ENCODE data around the gene BAIAP3. TPM values are rescaled to one million over a fixed set of nuclear protein-coding genes. Genes with fewer than 3 reads are reported as not detected.

Gene BAIAP3
- total and polyA plus RNA-seq, 2 of the 4 experiments (the other 2 are of a cell fraction): 0.36 to 0.65 TPM

GRCh38 chr16:1330931-1331711 is 2.3 kb upstream of the BAIAP3 start (continued):
- no peak for TF ChIP-seq CHD1 (IDR thresholded peaks at IDR 0.05; ENCODE audit: low read depth, low read length)
- TF ChIP-seq SMC3 (IDR thresholded peaks at IDR 0.05; ENCODE audit: low read depth, low read length): no peak

- Histone ChIP-seq H3K14ac (replicated peaks; ENCODE audit: low read depth, low read length) (0 out of 2 replicates have a peak overlapping the region, but pooled peaks have one; percentile 52), H3K9ac (ENCODE audit: low read depth, low read length) (no peak overlapping the region), H2AK9ac (replicated peaks; ENCODE audit: low read depth, low read length, poor library complexity) (no peak overlapping the region), H3K23ac (ENCODE audit: low read depth, low read length) (peak overlapping the region; percentile 12; the same call in 1 of the 2 replicates), H3K4me1 (ENCODE audit: control insufficient read depth, insufficient read depth, low read length) (peaks cover 7% of the 10 kb centered on the region), H3K79me1 (ENCODE audit: low read depth in 1 of 2, low read length in 2 of 2) (no peaks in the 10 kb centered on the region), H3K36me3 (ENCODE audit: control insufficient read depth, insufficient read depth, low read length) (no peaks in the 10 kb centered on the region; the same call in 1 of the 2 replicates), H4K8ac (ENCODE audit: low read depth in 2 of 2, low read length in 2 of 2) (peak overlapping the region in 1 of 2 experiments; percentile 59; a peak in 1 of 4 replicates), H3K4me3 (ENCODE audit: insufficient read depth, low read depth, low read length) (no peak overlapping the region), H3K56ac (ENCODE audit: extremely low read depth, insufficient read depth, low read length) (no peak overlapping the region), H2AK5ac (ENCODE audit: low read depth, low read length) (no peak overlapping the region), H2AFZ (replicated peaks; ENCODE audit: low read length, poor library complexity) (peak overlapping the region; percentile 82), H4K5ac (ENCODE audit: low read depth, low read length) (no peak overlapping the region), H3K4me2 (ENCODE audit: low read depth, low read length) (no peak overlapping the region; the same call in 1 of the 2 replicates), H3K4ac (ENCODE audit: low read depth, low read length) (peak overlapping the region; percentile 49; the same call in 1 of the 2 replicates), H3K18ac (ENCODE audit: low read depth, low read length) (no peak overlapping the region), H3K27ac (ENCODE audit: insufficient read depth, low read length) (no peak overlapping the region), H2BK15ac (ENCODE audit: low read depth, low read length) (peak overlapping the region; percentile 74; the same call in 1 of the 3 replicates), H2BK5ac (ENCODE audit: low read depth, low read length, poor library complexity, severe bottlenecking) (no peak overlapping the region), H2BK20ac (ENCODE audit: low read depth, low read length) (0 out of 2 replicates have a peak overlapping the region, but pooled peaks have one; percentile 20), H4K91ac (ENCODE audit: insufficient read depth, low read depth, low read length) (peak overlapping the region; percentile 11), H2BK120ac (ENCODE audit: low read depth, low read length) (peak overlapping the region; percentile 46; the same call in 1 of the 2 replicates), H4K20me1 (ENCODE audit: insufficient read depth, low read length) (no peaks in the 10 kb centered on the region; the same call in 1 of the 2 replicates), H3K27me3 (ENCODE audit: control insufficient read depth, insufficient read depth, low read length) (peaks cover 55% of the 10 kb centered on the region), H3K9me3 (ENCODE audit: control insufficient read depth, insufficient read depth, low read length) (peaks cover 3% of the 10 kb centered on the region; the same call in 1 of the 2 replicates), H3K9me1 (ENCODE audit: insufficient read depth, low read length) (no peaks in the 10 kb centered on the region)
- DNase-seq (peak; percentile 30), ATAC-seq (ENCODE audit: low read depth) (peak; percentile 22)
- CTCF ChIA-PET: no interaction called here
- TF ChIP-seq RAD21 (IDR thresholded peaks at IDR 0.05; ENCODE audit: low read length) (no peak), MAZ (IDR thresholded peaks at IDR 0.05; ENCODE audit: borderline replicate concordance, low read depth, low read length) (0 out of 2 replicates have a peak, but pooled peaks have one; percentile 22)
- dilution Hi-C loops (cut with HindIII; ENCODE audit: low sequenced_read_pairs, unreplicated experiment) (no loop called here), in situ Hi-C loops (cut with MboI; ENCODE audit: low sequenced_read_pairs) (no loop called here), intact Hi-C loops (cut with micrococcal nuclease) (no loop called here)
- BruUV-seq (replicated peaks): no TSS peak
- POLR2A ChIA-PET (ENCODE audit: unreplicated experiment): no interaction called here
- WGBS, 2 experiments (ENCODE audit: extremely low coverage in 2 of 2, insufficient read length in 1 of 2): 6% methylated on average over 13 of the region's 34 CpGs; no CpG with 5 or more reads in 1 of the 2 experiments
Observed at GRCh38 chr16:1331712-1332617, 1.5 kb upstream of the BAIAP3 start.

Data from IMR-90 (cell line).